Mesenchymal stem cell (in vitro differentiated cells and primary cell): ENCODE data around the gene NXPE4.
"Not testable (repeated sequence)": the region's sequence is repeated elsewhere in the genome, so short reads cannot be mapped to it uniquely, and the experiment has no call there.

ENCODE experiments used
- DNase-seq: peaks from one replicate; pipeline ENCODE4 v3.0.0-alpha.2; 2013
- H2AFZ ChIP-seq: one replicate; pipeline ENCODE4 v1.6.1; 2013; ENCODE audit warnings: low read depth, mild to moderate bottlenecking, control low read depth, inconsistent platforms, low read length, moderate library complexity
- H2AK5ac ChIP-seq: 2 replicates; pipeline ENCODE4 v1.6.1; 2013; ENCODE audit warnings: low read length, moderate library complexity, mild to moderate bottlenecking, inconsistent platforms; ENCODE audit not compliant: severe bottlenecking
- H2BK120ac ChIP-seq: one replicate; pipeline ENCODE4 v1.6.1; 2013; ENCODE audit warnings: low read depth, mild to moderate bottlenecking, inconsistent platforms, low read length, moderate library complexity
- H2BK12ac ChIP-seq, 2 experiments: one replicate each; pipeline ENCODE4 v1.6.1; 2013; ENCODE audit warnings: inconsistent platforms in 2 of 2, low read length in 2 of 2, mild to moderate bottlenecking in 2 of 2, moderate library complexity in 2 of 2, control low read depth in 1 of 2
- H2BK15ac ChIP-seq: one replicate; pipeline ENCODE4 v1.6.1; 2013; ENCODE audit warnings: mild to moderate bottlenecking, low read depth, inconsistent platforms; ENCODE audit not compliant: poor library complexity, severe bottlenecking
- H2BK5ac ChIP-seq: 2 replicates; pipeline ENCODE4 v1.6.1; 2013; ENCODE audit warnings: low read depth, mild to moderate bottlenecking, low read length, control low read depth, inconsistent platforms; ENCODE audit not compliant: poor library complexity, severe bottlenecking
- H3K14ac ChIP-seq, 2 experiments: one replicate each; pipeline ENCODE4 v1.6.1; 2013; ENCODE audit warnings: inconsistent platforms in 2 of 2, low read length in 2 of 2, control low read depth in 1 of 2, mild to moderate bottlenecking in 1 of 2, moderate library complexity in 1 of 2
- H3K18ac ChIP-seq, 2 experiments: one replicate each; pipeline ENCODE4 v1.6.1; 2013; ENCODE audit warnings: inconsistent platforms in 2 of 2, low read length in 2 of 2, control low read depth in 1 of 2, low read depth in 1 of 2, mild to moderate bottlenecking in 1 of 2
- H3K23ac ChIP-seq, 2 experiments: one replicate each; pipeline ENCODE4 v1.6.1; 2013; ENCODE audit warnings: inconsistent platforms in 2 of 2, low read length in 2 of 2, mild to moderate bottlenecking in 2 of 2, moderate library complexity in 2 of 2, control low read depth in 1 of 2
- H3K27ac ChIP-seq: 2 replicates; pipeline ENCODE4 v1.5.1; 2013; ENCODE audit warnings: mild to moderate bottlenecking, moderate library complexity, low read length, control low read depth, inconsistent platforms; ENCODE audit not compliant: poor library complexity, severe bottlenecking
- H3K27me3 ChIP-seq, 2 experiments: 2 replicates each; pipeline versions ENCODE4 v1.6.1 to v1.7.0; 2013; ENCODE audit warnings: low read length in 2 of 2, mild to moderate bottlenecking in 2 of 2, moderate library complexity in 2 of 2, control low read depth in 1 of 2, inconsistent platforms in 1 of 2; ENCODE audit not compliant: control insufficient read depth in 1 of 2, insufficient read depth in 1 of 2
- H3K36me3 ChIP-seq, 2 experiments: 2 replicates each; pipeline versions ENCODE4 v1.6.1 to v1.7.0; 2013; ENCODE audit warnings: low read length in 2 of 2, control low read depth in 1 of 2, inconsistent platforms in 1 of 2, low read depth in 1 of 2, mild to moderate bottlenecking in 1 of 2; ENCODE audit not compliant: insufficient read depth in 2 of 2, control insufficient read depth in 1 of 2
- H3K4ac ChIP-seq, 2 experiments: one replicate each; pipeline ENCODE4 v1.6.1; 2013; ENCODE audit warnings: inconsistent platforms in 2 of 2, low read length in 2 of 2, mild to moderate bottlenecking in 2 of 2, moderate library complexity in 2 of 2, control low read depth in 1 of 2, low read depth in 1 of 2
- H3K4me1 ChIP-seq: 2 replicates; pipeline ENCODE4 v1.6.1; 2013; ENCODE audit warnings: low read depth, low read length, control low read depth; ENCODE audit not compliant: control insufficient read depth, insufficient read depth
- H3K4me2 ChIP-seq: 2 replicates; pipeline ENCODE4 v1.6.1; 2013; ENCODE audit warnings: low read length, mild to moderate bottlenecking, inconsistent platforms; ENCODE audit not compliant: poor library complexity, severe bottlenecking
- H3K4me3 ChIP-seq, 2 experiments: 2 replicates each; pipeline versions ENCODE4 v1.5.1 to v1.7.0; 2013; ENCODE audit warnings: low read length in 2 of 2, mild to moderate bottlenecking in 2 of 2, control low read depth in 1 of 2, low read depth in 1 of 2; ENCODE audit not compliant: insufficient read depth in 1 of 2
- H3K79me1 ChIP-seq: replicated peaks from 2 replicates; pipeline ENCODE4 v1.6.1; 2013; ENCODE audit warnings: mild to moderate bottlenecking, control low read depth, low read length, inconsistent platforms; ENCODE audit not compliant: poor library complexity, severe bottlenecking
- H3K9ac ChIP-seq: 2 replicates; pipeline ENCODE4 v1.7.0; 2013; ENCODE audit warnings: mild to moderate bottlenecking, low read length, moderate library complexity
- H3K9me3 ChIP-seq: 2 replicates; pipeline ENCODE4 v1.7.0; 2013; ENCODE audit warnings: mild to moderate bottlenecking, low read length; ENCODE audit not compliant: control insufficient read depth
- H4K8ac ChIP-seq: one replicate; pipeline ENCODE4 v1.6.1; 2013; ENCODE audit warnings: inconsistent platforms, mild to moderate bottlenecking, low read length, moderate library complexity
- H4K91ac ChIP-seq: one replicate; pipeline ENCODE4 v1.6.1; 2013; ENCODE audit warnings: mild to moderate bottlenecking, low read length, inconsistent platforms
- WGBS: methylation state at CpG from one replicate; pipeline ENCODE4 v1.1.7; 2013; ENCODE audit warnings: mixed read lengths; 5-methylcytosine and 5-hydroxymethylcytosine counted together

The NXPE4 gene

GRCh38 chr11:114603151-114603550 is 7.6 kb upstream of the NXPE4 start:
- not testable (repeated sequence) for H2BK12ac ChIP-seq, H2AFZ ChIP-seq, H2BK15ac ChIP-seq, H3K23ac ChIP-seq, H3K36me3 ChIP-seq, H3K4ac ChIP-seq, H3K4me3 ChIP-seq, H3K27ac ChIP-seq, H4K91ac ChIP-seq, H3K9ac ChIP-seq, H2BK120ac ChIP-seq, DNase-seq, H3K14ac ChIP-seq, H3K18ac ChIP-seq, H2BK5ac ChIP-seq, H3K4me2 ChIP-seq, H3K79me1 ChIP-seq, H3K27me3 ChIP-seq, H3K4me1 ChIP-seq, H2AK5ac ChIP-seq, H3K9me3 ChIP-seq, H4K8ac ChIP-seq
- 92% methylated on average over 4 of the region's 7 CpGs for WGBS

DNA sequence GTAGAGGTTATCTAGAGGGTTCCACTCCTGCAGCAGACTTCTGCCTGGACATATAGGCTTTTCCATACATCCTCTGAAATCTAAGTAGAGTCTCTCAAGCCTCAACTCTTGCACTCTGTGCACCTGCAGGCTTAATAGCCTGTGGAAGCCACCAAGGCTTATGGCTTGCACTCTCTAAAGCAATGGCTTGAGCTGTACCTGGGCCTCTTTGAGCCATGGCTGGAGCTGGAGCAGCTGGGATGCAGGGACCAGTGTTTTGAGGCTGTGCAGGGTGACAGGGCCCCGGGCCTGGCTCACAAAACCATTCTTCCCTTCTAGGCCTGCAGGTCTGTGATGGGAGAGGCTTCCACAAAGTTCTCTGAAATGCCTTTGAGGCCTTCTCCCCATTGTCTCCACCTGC is 2.9 kb upstream of the NXPE4 start:
- no peak overlapping the region for H2BK5ac ChIP-seq
- H3K27ac ChIP-seq = no peak overlapping the region
- H3K4ac ChIP-seq = no peak overlapping the region
- no peak overlapping the region for H3K23ac ChIP-seq
- H2BK12ac ChIP-seq = no peak overlapping the region
- H3K27me3 ChIP-seq = no peaks in the 10 kb centered on the region
- H3K79me1 ChIP-seq = no peaks in the 10 kb centered on the region
- 69% methylated on average over 1 of the region's 1 CpG for WGBS
- H2BK15ac ChIP-seq = no peak overlapping the region
- H3K4me3 ChIP-seq = no peak overlapping the region
- no peak overlapping the region for H2AFZ ChIP-seq
- H3K4me2 ChIP-seq = no peak overlapping the region
- H3K4me1 ChIP-seq = no peaks in the 10 kb centered on the region
- no peak overlapping the region for H4K91ac ChIP-seq
- H2BK120ac ChIP-seq = no peak overlapping the region
- no peaks in the 10 kb centered on the region for H3K9me3 ChIP-seq
- H2AK5ac ChIP-seq = no peak overlapping the region
- no peak for DNase-seq
- H3K14ac ChIP-seq = no peak overlapping the region
- H3K9ac ChIP-seq = no peak overlapping the region
- H4K8ac ChIP-seq = no peak overlapping the region
- no peaks in the 10 kb centered on the region for H3K36me3 ChIP-seq
- H3K18ac ChIP-seq = no peak overlapping the region

DNA sequence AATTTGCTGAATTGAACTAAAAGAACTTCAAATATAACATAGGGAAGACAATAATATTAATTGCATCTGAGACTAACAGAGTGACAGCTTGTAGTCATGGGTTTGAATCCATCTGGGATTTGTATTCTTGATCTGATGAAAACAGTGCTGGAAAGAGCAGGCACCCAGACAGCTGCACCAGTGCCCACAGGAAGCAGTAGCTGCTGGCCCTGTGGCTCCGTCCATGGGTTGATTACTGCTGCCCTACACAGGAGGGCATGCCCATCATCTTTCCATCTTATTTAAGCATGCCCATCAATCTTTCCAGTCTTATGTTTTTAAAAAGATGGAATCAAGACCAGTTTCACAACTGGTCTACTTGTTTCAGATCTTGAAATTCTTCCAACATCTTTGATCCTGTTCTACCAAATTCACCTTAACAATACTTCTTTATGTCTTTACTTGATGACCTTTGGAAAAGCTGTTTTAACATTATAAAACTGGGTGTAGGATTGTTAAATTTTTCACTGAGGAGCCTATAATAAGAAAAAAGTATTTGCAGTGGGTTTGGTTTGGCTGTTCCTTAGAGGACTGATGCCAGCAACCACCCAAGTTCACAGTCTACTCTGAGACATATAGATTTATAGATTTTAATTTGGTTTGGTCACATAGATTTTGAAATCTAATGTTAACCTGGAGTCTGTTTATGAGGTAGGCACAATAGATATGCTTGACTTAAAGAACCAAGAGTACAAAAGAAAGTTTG is 761 bp upstream of the NXPE4 start:
- Histone ChIP-seq H3K36me3 (no peaks in the 10 kb centered on the region), H3K79me1 (no peaks in the 10 kb centered on the region), H2AFZ (no peak overlapping the region), H3K4me3 (no peak overlapping the region), H3K9me3 (no peaks in the 10 kb centered on the region), H2BK120ac (no peak overlapping the region), H3K27me3 (no peaks in the 10 kb centered on the region), H2AK5ac (no peak overlapping the region), H3K14ac (no peak overlapping the region), H3K4me2 (no peak overlapping the region), H3K18ac (no peak overlapping the region), H3K9ac (no peak overlapping the region), H3K4me1 (no peaks in the 10 kb centered on the region), H3K4ac (no peak overlapping the region), H2BK12ac (no peak overlapping the region), H4K91ac (no peak overlapping the region), H2BK15ac (no peak overlapping the region), H3K27ac (no peak overlapping the region), H4K8ac (no peak overlapping the region), H2BK5ac (no peak overlapping the region), H3K23ac (no peak overlapping the region)
- 73% methylated on average over 1 of the region's 1 CpG for WGBS
- DNase-seq = no peak

DNA sequence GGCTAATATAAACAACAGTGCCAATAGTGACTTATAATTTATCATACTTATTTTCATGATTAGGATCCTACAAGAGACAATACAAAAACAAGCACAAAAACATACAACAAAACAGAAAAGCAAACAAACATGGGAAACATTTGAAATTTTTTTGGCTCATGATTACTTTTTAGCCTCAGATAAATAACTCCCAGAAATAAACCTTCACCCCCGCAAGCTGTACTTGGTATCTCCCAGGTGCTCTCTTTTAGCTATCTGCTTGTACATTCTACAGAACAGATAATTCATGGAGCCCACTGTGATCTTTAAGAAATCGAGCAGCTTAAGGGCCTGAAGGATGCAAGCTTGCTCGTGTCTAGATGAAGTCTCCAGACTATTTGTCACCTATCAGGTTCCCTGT is 883 bp downstream of the NXPE4 start:
- H2BK15ac ChIP-seq = no peak overlapping the region
- H3K4me1 ChIP-seq = no peaks in the 10 kb centered on the region
- no peak overlapping the region for H2AK5ac ChIP-seq
- H2BK120ac ChIP-seq = no peak overlapping the region
- H2BK12ac ChIP-seq = no peak overlapping the region
- no peak overlapping the region for H3K9ac ChIP-seq
- H3K4me3 ChIP-seq = no peak overlapping the region
- H3K14ac ChIP-seq = no peak overlapping the region
- no peak overlapping the region for H2BK5ac ChIP-seq
- no peaks in the 10 kb centered on the region for H3K27me3 ChIP-seq
- H3K27ac ChIP-seq = no peak overlapping the region
- H3K18ac ChIP-seq = no peak overlapping the region
- no peak overlapping the region for H3K4ac ChIP-seq
- H4K91ac ChIP-seq = no peak overlapping the region
- no peak overlapping the region for H3K4me2 ChIP-seq
- H3K9me3 ChIP-seq = no peaks in the 10 kb centered on the region
- no peak for DNase-seq
- H2AFZ ChIP-seq = no peak overlapping the region
- no peak overlapping the region for H4K8ac ChIP-seq
- no peaks in the 10 kb centered on the region for H3K36me3 ChIP-seq
- no peaks in the 10 kb centered on the region for H3K79me1 ChIP-seq
- H3K23ac ChIP-seq = no peak overlapping the region
- WGBS = 95% methylated on average over 3 of the region's 3 CpGs
